CD14-positive monocyte (primary cell): ENCODE measurements around the gene FOXB2. TPM values are rescaled to one million over a fixed set of nuclear protein-coding genes. Genes with fewer than 3 reads are reported as not detected.
A peak's percentile ranks its signal among the peaks of the same experiment; 100 is the strongest.

Experiments
- DNase-seq, 3 donors: peaks; one replicate each; pipeline ENCODE4 v3.0.0-alpha.2; 2011 to 2022
- H2AFZ ChIP-seq: 2 replicates; pipeline ENCODE4 v1.6.0; 2012; ENCODE audit warnings: mild to moderate bottlenecking, low read depth, low read length, inconsistent platforms; ENCODE audit not compliant: insufficient read depth, poor library complexity, severe bottlenecking
- H3K27ac ChIP-seq, 2 donors: 1 replicate in 1 of 2; 2 replicates in 1 of 2; pipeline ENCODE4 v1.5.1; 2012 to 2013; ENCODE audit warnings: low read length in 2 of 2, control low read depth in 1 of 2, inconsistent platforms in 1 of 2, low read depth in 1 of 2, mild to moderate bottlenecking in 1 of 2
- H3K27me3 ChIP-seq, 2 donors: one replicate each; pipeline versions ENCODE4 v1.6.0 to v1.6.1; 2011 to 2013; ENCODE audit warnings: low read length in 2 of 2; ENCODE audit not compliant: control insufficient read depth in 2 of 2, insufficient read depth in 2 of 2
- H3K36me3 ChIP-seq, 2 donors: replicated peaks in 1 of 2; 1 replicate in 1 of 2; 2 replicates in 1 of 2; pipeline versions ENCODE4 v1.5.1 to v1.6.1; 2012 to 2013; ENCODE audit warnings: low read length in 2 of 2, control low read depth in 1 of 2, inconsistent platforms in 1 of 2, mild to moderate bottlenecking in 1 of 2; ENCODE audit not compliant: insufficient read depth in 2 of 2, control insufficient read depth in 1 of 2
- H3K4me1 ChIP-seq, 2 donors: 1 replicate in 1 of 2; 2 replicates in 1 of 2; pipeline versions ENCODE4 v1.5.1 to v1.6.1; 2012 to 2013; ENCODE audit warnings: low read length in 2 of 2, control low read depth in 1 of 2, inconsistent platforms in 1 of 2, mild to moderate bottlenecking in 1 of 2, moderate library complexity in 1 of 2; ENCODE audit not compliant: insufficient read depth in 2 of 2, control insufficient read depth in 1 of 2
- H3K4me2 ChIP-seq: replicated peaks from 2 replicates; pipeline ENCODE3; 2012; ENCODE audit warnings: low read length, moderate library complexity, mild to moderate bottlenecking; ENCODE audit not compliant: poor library complexity, severe bottlenecking; ENCODE audit errors: extremely low read depth
- H3K4me3 ChIP-seq, 3 experiments: fragments of 200-600 bp in 1 of 3; sonication (generic) in 1 of 3; replicated peaks in 1 of 3; 1 replicate in 2 of 3; 2 replicates in 1 of 3; pipeline ENCODE4 v1.5.1; 2011 to 2013; ENCODE audit warnings: low read length in 3 of 3, mild to moderate bottlenecking in 3 of 3, control low read depth in 2 of 3, low read depth in 2 of 3, inconsistent platforms in 1 of 3, moderate library complexity in 1 of 3
- H3K79me2 ChIP-seq: 2 replicates; pipeline ENCODE4 v1.6.0; 2012; ENCODE audit warnings: mild to moderate bottlenecking, control low read depth, inconsistent platforms, low read length, moderate library complexity; ENCODE audit not compliant: insufficient read depth
- H3K9ac ChIP-seq: 2 replicates; pipeline ENCODE4 v1.6.0; 2017; ENCODE audit warnings: low read length, mild to moderate bottlenecking; ENCODE audit not compliant: insufficient read depth, poor library complexity, severe bottlenecking
- H3K9me3 ChIP-seq, 2 donors: replicated peaks in 1 of 2; 1 replicate in 1 of 2; 2 replicates in 1 of 2; pipeline versions ENCODE4 v1.5.1 to v1.6.1; 2012 to 2013; ENCODE audit warnings: low read length in 2 of 2, control low read depth in 1 of 2; ENCODE audit not compliant: control insufficient read depth in 1 of 2, insufficient read depth in 1 of 2
- H4K20me1 ChIP-seq: 2 replicates; pipeline ENCODE4 v1.6.0; 2012; ENCODE audit warnings: mild to moderate bottlenecking, low read length, control low read depth, moderate library complexity; ENCODE audit not compliant: insufficient read depth
- H3K27ac Mint-ChIP-seq, 7 donors: one replicate each; pipeline ENCODE4 v1.8.0; 2020; ENCODE audit warnings: mild to moderate bottlenecking in 7 of 7, mixed read lengths in 7 of 7, moderate library complexity in 6 of 7, inconsistent platforms in 2 of 7
- H3K27me3 Mint-ChIP-seq, 3 donors: one replicate each; pipeline ENCODE4 v1.8.0; 2021 to 2022; ENCODE audit warnings: low read depth in 3 of 3, mild to moderate bottlenecking in 3 of 3, mixed read lengths in 3 of 3, moderate library complexity in 3 of 3, inconsistent platforms in 1 of 3
- H3K36me3 Mint-ChIP-seq, 2 donors: one replicate each; pipeline ENCODE4 v1.8.0; 2020; ENCODE audit warnings: mixed read lengths in 2 of 2, inconsistent platforms in 1 of 2, mild to moderate bottlenecking in 1 of 2
- H3K4me1 Mint-ChIP-seq: one replicate; pipeline ENCODE4 v1.8.0; 2020; ENCODE audit warnings: mild to moderate bottlenecking, mixed read lengths
- H3K4me3 Mint-ChIP-seq, 2 donors: one replicate each; pipeline ENCODE4 v1.8.0; 2020; ENCODE audit warnings: mild to moderate bottlenecking in 2 of 2, mixed read lengths in 2 of 2, moderate library complexity in 1 of 2
- H3K9me3 Mint-ChIP-seq, 7 donors: one replicate each; pipeline ENCODE4 v1.8.0; 2020 to 2022; ENCODE audit warnings: mixed read lengths in 7 of 7, mild to moderate bottlenecking in 6 of 7, moderate library complexity in 6 of 7, inconsistent platforms in 2 of 7
- WGBS: methylation state at CpG from one replicate; pipeline ENCODE4 v1.1.5; 2013; ENCODE audit warnings: missing lambda C conversion rate; ENCODE audit not compliant: insufficient coverage; 5-methylcytosine and 5-hydroxymethylcytosine counted together
- intact Hi-C, 2 donors: fragments of 100-400 bp; cut with micrococcal nuclease; formaldehyde crosslinking; loops; one replicate each; pipeline versions ENCODE4 v1.15.0 to v1.15.1; 2023
- polyA plus RNA-seq, 3 donors: library from polyadenylated mRNA; depleted of rRNA in 1 of 3; unstranded in 2 of 3; stranded (reverse) in 1 of 3; fragments of 300-500 nt in 2 of 3; fragments of >200 nt in 1 of 3; fragmentation: Illumina TruSeq in 2 of 3; gene quantifications; 1 replicate in 2 of 3; 2 replicates in 1 of 3; pipeline ENCODE4 v1.2.3, GENCODE V29; 2012 to 2021
- TF ChIP-seq, protein P1 (sequence below): fragments of 200-600 bp; IDR thresholded peaks from one replicate; pipeline ENCODE4 v1.8.0; 2022; ENCODE audit warnings: antibody characterized with exemption, mild to moderate bottlenecking

The FOXB2 gene
- polyA plus RNA-seq, 3 donors, result not detected

DNA sequence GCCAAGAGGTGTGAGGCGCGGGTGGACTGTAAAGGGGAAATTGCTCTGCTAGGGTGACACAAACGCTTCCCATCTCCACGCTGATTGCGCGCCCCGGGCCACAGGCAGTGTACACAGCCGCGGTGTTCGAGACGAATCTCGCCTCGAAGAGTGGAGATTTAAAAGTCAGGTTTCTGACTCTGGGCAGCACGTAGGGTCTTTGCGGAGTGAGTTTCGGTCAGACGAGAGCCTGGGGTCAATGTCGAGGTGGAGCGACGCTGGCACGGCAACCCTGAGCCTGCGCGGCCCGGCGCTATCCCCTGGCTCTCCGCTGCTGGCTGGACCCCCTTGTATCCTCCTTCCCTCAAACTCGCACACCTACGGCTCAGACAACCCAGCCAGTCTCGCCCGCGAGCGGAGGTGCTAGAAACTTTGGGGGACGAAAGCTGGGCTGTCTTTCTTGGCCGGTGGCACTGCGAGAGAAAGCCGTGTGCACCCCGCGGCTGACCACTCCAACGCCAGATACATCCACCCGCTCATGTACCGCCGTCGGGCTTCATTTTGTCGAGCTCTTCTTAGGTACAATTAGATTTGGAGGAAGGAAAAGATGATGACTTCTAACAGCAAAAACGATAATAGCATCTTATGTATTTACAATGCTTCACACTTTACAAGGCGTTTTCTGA is 5.4 kb upstream of the FOXB2 start:
- WGBS, result 6% methylated on average over 33 of the region's 46 CpGs
- intact Hi-C loops, result no loop called here
- H3K4me3 Mint-ChIP-seq, result peak overlapping the region in 1 of 2 donors; percentile 86

DNA sequence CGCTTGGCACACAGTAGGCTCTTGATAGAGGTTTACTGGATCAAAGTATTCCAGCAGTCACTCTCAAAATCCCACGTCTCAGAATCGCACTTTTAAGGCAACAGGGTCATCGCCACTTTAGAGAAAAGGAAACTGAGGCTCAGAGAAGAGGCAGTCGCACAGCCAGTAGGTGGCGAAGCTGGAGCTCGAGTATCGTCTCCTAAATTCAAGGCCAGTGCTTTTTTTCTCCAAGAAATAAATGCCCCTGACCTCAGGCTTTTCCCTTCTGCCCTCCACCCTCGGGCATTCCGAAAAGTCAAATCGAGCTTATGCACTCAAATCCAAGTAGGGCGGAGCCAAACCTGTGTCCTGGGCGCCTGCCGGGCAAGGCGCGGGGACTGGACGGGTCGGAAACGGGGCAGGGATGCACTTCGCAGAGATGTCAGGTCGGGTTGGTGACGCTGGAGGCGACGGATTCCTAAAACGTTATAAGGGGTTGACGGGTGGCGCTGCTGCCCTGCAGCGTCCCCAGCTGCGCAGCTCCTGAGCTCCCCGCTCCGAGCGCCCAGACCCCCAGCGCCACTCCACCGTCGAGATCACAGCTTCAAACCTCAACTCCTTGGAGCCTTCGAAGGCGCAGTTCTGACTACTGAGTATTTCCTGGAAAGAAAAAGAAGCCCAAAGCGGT is 4.7 kb upstream of the FOXB2 start:
- Mint-ChIP-seq H3K4me1 (peaks cover 22% of the 10 kb centered on the region), H3K9me3 (peaks cover 0 to 19% (median 6%) of the 10 kb centered on the region in 7 donors), H3K36me3 (peaks cover 0 to 9% of the 10 kb centered on the region in 2 donors), H3K4me3 (peak overlapping the region in 1 of 2 donors; percentile 86), H3K27ac (no peak overlapping the region), H3K27me3 (peaks cover 91 to 97% (median 94%) of the 10 kb centered on the region in 3 donors)
- peaks cover 0 to 61% of the 10 kb centered on the region in 2 donors for H3K9me3 ChIP-seq
- H3K9ac ChIP-seq, result no peak overlapping the region
- TF ChIP-seq, protein P1, sequence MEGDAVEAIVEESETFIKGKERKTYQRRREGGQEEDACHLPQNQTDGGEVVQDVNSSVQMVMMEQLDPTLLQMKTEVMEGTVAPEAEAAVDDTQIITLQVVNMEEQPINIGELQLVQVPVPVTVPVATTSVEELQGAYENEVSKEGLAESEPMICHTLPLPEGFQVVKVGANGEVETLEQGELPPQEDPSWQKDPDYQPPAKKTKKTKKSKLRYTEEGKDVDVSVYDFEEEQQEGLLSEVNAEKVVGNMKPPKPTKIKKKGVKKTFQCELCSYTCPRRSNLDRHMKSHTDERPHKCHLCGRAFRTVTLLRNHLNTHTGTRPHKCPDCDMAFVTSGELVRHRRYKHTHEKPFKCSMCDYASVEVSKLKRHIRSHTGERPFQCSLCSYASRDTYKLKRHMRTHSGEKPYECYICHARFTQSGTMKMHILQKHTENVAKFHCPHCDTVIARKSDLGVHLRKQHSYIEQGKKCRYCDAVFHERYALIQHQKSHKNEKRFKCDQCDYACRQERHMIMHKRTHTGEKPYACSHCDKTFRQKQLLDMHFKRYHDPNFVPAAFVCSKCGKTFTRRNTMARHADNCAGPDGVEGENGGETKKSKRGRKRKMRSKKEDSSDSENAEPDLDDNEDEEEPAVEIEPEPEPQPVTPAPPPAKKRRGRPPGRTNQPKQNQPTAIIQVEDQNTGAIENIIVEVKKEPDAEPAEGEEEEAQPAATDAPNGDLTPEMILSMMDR, result no peak
- intact Hi-C loops, result no loop called here
- H3K4me2 ChIP-seq, result no peak overlapping the region
- H3K4me3 ChIP-seq, result no peak overlapping the region
- H3K27ac ChIP-seq, result no peak overlapping the region
- H4K20me1 ChIP-seq, result no peaks in the 10 kb centered on the region
- no peak for DNase-seq
- 9% methylated on average over 23 of the region's 38 CpGs for WGBS
- no peaks in the 10 kb centered on the region for H3K79me2 ChIP-seq
- peaks cover 4 to 7% of the 10 kb centered on the region in 2 donors for H3K4me1 ChIP-seq
- peaks cover 83 to 99% of the 10 kb centered on the region in 2 donors for H3K27me3 ChIP-seq
- H3K36me3 ChIP-seq, result no peaks in the 10 kb centered on the region
- H2AFZ ChIP-seq, result no peak overlapping the region

More for the DNA sequence above, 5.4 kb upstream of the FOXB2 start:
- Mint-ChIP-seq H3K9me3 (peaks cover 0 to 14% (median 3%) of the 10 kb centered on the region in 7 donors), H3K27ac (no peak overlapping the region), H3K27me3 (peaks cover 90 to 95% (median 92%) of the 10 kb centered on the region in 3 donors), H3K36me3 (peaks cover 0 to 5% of the 10 kb centered on the region in 2 donors), H3K4me1 (peaks cover 16% of the 10 kb centered on the region)
- Histone ChIP-seq H3K9ac (no peak overlapping the region), H3K27me3 (peaks cover 80 to 93% of the 10 kb centered on the region in 2 donors), H4K20me1 (no peaks in the 10 kb centered on the region), H3K9me3 (peaks cover 0 to 55% of the 10 kb centered on the region in 2 donors), H3K27ac (no peak overlapping the region), H3K4me1 (peaks cover 4 to 7% of the 10 kb centered on the region in 2 donors), H3K36me3 (no peaks in the 10 kb centered on the region), H3K4me2 (no peak overlapping the region), H3K4me3 (no peak overlapping the region), H2AFZ (no peak overlapping the region), H3K79me2 (no peaks in the 10 kb centered on the region)
- DNase-seq, result no peak
- TF ChIP-seq, protein P1, result no peak
